ENCODE results near the gene RHOF.

DNA sequence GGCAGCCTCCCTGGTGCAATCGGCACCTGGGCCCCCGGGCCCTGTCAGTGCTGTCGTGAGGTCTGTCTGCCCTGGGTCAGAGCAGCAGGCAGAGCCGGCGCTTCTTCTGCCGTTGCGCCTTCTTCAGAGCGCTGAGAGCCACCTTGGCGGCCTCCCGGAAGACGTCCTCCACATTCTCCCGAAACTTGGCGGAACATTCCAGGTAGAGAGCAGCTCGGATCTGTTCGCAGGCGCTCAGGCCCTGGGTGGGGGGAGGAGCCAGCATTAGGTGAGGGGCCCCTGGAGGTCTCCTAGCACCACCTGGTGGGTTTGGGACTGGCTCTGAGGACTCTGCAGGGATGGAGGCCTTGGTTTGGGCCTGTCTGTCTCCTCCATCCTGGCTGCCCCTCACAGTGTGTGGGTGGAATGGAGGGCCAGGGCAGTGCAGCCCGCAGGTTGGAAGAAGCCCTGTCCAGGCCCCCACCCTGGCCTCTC is 14.0 kb downstream of the RHOF start:
- TF ChIP-seq, protein P1, sequence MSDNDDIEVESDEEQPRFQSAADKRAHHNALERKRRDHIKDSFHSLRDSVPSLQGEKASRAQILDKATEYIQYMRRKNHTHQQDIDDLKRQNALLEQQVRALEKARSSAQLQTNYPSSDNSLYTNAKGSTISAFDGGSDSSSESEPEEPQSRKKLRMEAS (IDR thresholded peaks at IDR 0.05; ENCODE audit: low read depth, low read length) = no peak
- TF ChIP-seq, protein P2, sequence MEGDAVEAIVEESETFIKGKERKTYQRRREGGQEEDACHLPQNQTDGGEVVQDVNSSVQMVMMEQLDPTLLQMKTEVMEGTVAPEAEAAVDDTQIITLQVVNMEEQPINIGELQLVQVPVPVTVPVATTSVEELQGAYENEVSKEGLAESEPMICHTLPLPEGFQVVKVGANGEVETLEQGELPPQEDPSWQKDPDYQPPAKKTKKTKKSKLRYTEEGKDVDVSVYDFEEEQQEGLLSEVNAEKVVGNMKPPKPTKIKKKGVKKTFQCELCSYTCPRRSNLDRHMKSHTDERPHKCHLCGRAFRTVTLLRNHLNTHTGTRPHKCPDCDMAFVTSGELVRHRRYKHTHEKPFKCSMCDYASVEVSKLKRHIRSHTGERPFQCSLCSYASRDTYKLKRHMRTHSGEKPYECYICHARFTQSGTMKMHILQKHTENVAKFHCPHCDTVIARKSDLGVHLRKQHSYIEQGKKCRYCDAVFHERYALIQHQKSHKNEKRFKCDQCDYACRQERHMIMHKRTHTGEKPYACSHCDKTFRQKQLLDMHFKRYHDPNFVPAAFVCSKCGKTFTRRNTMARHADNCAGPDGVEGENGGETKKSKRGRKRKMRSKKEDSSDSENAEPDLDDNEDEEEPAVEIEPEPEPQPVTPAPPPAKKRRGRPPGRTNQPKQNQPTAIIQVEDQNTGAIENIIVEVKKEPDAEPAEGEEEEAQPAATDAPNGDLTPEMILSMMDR (IDR thresholded peaks at IDR 0.05; ENCODE audit: low read depth, low read length) = no peak
